Thoracic aorta (tissue), 2 donors: ENCODE data around the gene RPL28. TPM values are rescaled to one million over a fixed set of nuclear protein-coding genes. Genes with fewer than 3 reads are reported as not detected.

Experiments
- ATAC-seq: fragments of 150-250 bp; one replicate; pipeline ENCODE4 v1.8.0; 2017; ENCODE audit warnings: low read depth; ENCODE audit not compliant: insufficient number of reproducible peaks, low FRiP score
- DNase-seq: peaks from one replicate; pipeline ENCODE4 v3.0.0-alpha.2; 2020; ENCODE audit warnings: low spot score
- H3K27ac ChIP-seq, 2 donors: fragments of 200-600 bp; sonication (generic); 1 replicate in 1 of 2; 2 replicates in 1 of 2; pipeline ENCODE4 v1.5.1; 2016; ENCODE audit warnings: mild to moderate bottlenecking in 2 of 2, moderate library complexity in 2 of 2
- H3K27me3 ChIP-seq: fragments of 200-600 bp; sonication (generic); replicated peaks from 2 replicates; pipeline ENCODE4 v1.6.0; 2016; ENCODE audit warnings: mild to moderate bottlenecking; ENCODE audit not compliant: insufficient read depth
- H3K36me3 ChIP-seq: fragments of 200-600 bp; sonication (generic); one replicate; pipeline ENCODE4 v1.5.1; 2016
- H3K4me1 ChIP-seq, 2 donors: fragments of 200-600 bp; sonication (generic); 1 replicate in 1 of 2; 2 replicates in 1 of 2; pipeline versions ENCODE4 v1.5.1 to v1.6.0; 2016; ENCODE audit warnings: low read depth in 2 of 2, mild to moderate bottlenecking in 1 of 2; ENCODE audit not compliant: control insufficient read depth in 1 of 2
- H3K4me3 ChIP-seq: fragments of 200-600 bp; sonication (generic); 2 replicates; pipeline ENCODE4 v1.5.1; 2016; ENCODE audit warnings: mild to moderate bottlenecking
- H3K9me3 ChIP-seq: fragments of 200-600 bp; sonication (generic); 2 replicates; pipeline ENCODE4 v1.5.1; 2016
- total RNA-seq, 2 donors: library from RNA; depleted of rRNA; stranded (reverse); fragments of >200 nt; gene quantifications; one replicate each; pipeline versions ENCODE4 v1.1.0 to v1.2.3, GENCODE V29; 2016
- TF ChIP-seq, protein P1 (sequence below): fragments of 200-600 bp; sonication (generic); IDR thresholded peaks from one replicate; pipeline ENCODE4 v1.5.1; 2019; ENCODE audit warnings: antibody characterized with exemption

Gene RPL28
- total RNA-seq, 2 donors from 2014 or later, result 175 to 274 TPM

DNA sequence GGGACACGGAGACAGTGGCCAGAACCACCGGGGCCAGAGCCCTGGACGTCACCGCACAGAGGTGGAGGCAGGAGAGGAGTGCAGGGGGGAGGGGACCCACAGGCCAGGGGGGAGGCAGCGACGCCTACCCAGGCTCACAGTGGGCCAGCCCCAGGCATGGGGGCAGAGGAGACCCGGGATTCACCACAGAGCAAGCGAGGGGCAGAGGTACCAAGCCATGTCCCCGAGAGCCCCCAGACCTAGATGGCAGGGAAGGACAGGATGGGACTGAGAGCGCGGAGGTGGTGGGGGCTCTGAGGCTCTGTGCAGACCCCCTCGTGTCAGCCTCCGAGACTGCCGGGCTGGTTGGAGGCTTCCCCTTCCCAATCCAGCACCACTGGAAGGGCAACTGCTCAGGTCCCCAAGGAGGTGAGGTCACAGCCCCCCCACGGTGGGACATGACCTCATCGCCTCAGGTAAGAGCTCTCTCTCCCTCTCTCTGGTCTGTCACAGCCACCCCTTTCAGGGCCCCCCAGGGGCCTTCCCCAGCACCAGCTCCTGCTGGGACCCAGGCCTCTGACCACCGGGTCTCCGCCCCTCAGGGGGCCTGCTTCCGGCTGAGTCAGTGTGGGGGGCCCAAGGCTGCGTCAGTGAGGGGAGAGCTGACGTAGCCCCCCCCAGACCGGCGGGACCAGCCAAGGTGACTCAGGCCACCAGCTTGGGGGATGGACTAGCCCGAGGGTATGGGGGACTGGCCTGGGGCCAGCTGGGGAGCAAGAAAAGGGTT is 13.2 kb upstream of the RPL28 start:
- Histone ChIP-seq H3K27me3 (peaks cover 22% of the 10 kb centered on the region), H3K36me3 (no peaks in the 10 kb centered on the region), H3K9me3 (no peaks in the 10 kb centered on the region), H3K4me1 (peaks cover 0 to 13% of the 10 kb centered on the region in 2 donors), H3K4me3 (no peak overlapping the region), H3K27ac (no peak overlapping the region)
- TF ChIP-seq, protein P1, sequence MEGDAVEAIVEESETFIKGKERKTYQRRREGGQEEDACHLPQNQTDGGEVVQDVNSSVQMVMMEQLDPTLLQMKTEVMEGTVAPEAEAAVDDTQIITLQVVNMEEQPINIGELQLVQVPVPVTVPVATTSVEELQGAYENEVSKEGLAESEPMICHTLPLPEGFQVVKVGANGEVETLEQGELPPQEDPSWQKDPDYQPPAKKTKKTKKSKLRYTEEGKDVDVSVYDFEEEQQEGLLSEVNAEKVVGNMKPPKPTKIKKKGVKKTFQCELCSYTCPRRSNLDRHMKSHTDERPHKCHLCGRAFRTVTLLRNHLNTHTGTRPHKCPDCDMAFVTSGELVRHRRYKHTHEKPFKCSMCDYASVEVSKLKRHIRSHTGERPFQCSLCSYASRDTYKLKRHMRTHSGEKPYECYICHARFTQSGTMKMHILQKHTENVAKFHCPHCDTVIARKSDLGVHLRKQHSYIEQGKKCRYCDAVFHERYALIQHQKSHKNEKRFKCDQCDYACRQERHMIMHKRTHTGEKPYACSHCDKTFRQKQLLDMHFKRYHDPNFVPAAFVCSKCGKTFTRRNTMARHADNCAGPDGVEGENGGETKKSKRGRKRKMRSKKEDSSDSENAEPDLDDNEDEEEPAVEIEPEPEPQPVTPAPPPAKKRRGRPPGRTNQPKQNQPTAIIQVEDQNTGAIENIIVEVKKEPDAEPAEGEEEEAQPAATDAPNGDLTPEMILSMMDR, result no peak
- DNase-seq (no peak), ATAC-seq (no peak)

DNA sequence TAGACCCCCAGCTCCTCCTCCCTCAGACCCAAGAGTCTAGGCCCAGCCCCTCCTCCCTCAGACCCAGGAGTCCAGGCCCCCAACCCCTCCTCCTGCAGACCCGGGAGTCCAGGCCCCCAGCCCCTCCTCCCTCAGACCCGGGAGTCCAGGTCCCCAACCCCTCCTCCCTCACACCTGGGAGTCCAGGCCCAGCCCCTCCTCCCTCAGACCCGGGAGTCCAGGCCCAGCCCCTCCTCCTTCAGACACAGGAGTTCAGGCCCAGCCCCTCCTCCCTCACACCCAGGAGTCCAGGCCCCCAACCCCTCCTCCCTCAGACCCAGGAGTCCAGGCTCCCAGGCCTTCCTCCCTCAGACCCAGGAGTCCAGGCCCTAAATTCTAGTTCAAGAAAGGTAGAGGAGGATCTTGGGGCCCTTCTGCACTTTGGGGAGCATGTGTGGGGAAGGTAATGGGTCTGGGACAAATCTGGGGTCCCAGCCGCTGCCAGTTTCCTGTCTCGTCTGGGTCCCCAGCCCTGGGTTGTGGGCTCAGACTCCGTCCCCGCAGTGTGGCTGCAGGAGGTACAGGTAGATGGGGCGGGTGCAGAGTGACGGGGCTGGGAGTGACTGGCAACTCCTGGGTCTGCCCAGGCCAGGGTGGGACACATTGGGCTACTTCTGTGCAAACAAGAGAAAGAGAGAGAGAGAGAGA is 12.3 kb upstream of the RPL28 start:
- Histone ChIP-seq H3K27me3 (peaks cover 19% of the 10 kb centered on the region), H3K27ac (no peak overlapping the region), H3K4me3 (no peak overlapping the region), H3K9me3 (no peaks in the 10 kb centered on the region), H3K36me3 (no peaks in the 10 kb centered on the region), H3K4me1 (peaks cover 0 to 13% of the 10 kb centered on the region in 2 donors)
- TF ChIP-seq, protein P1, result no peak
- ATAC-seq (no peak), DNase-seq (no peak)

DNA sequence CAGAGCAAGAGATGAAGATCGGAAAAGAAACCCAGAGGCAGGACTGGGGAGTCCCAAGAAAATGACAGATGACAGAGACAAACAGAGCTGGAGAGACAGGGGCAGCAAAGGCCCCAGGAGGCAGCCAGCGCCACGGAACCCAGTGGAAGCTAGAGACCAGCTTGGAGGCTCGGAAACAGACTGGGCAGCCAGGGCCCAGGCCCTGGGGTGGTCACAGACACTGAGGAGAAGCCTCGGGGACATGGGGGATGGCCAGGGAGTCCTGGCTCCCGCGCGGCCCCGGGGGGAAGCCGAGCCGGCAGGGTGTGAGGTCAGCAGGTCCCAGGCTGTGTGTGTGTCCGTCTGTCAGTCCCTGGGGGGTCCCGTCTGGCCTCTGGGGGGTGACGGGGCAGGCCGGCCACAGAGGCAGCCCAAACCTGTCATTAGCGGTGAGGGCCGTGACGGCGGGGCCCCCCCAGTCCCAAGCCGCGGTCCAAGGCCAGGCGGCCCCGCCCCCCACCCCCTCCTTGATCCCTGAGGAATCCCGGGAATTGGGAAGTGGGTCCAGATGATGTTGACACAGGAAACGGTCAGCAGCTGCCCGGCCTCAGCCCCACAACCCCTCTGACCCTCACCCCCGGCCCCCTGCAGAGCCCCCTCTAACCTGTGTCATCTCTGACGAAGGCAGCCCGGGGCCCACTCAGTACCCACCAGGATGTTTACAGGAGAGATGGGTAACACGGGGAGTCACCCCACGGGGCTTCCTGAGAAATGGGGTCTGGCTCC is 11.6 kb upstream of the RPL28 start:
- no peak for DNase-seq
- H3K36me3 ChIP-seq, result no peaks in the 10 kb centered on the region
- no peak for ATAC-seq
- peaks cover 0 to 6% of the 10 kb centered on the region in 2 donors for H3K4me1 ChIP-seq
- TF ChIP-seq, protein P1, result no peak
- no peaks in the 10 kb centered on the region for H3K9me3 ChIP-seq
- no peak overlapping the region for H3K4me3 ChIP-seq
- H3K27me3 ChIP-seq, result peaks cover 14% of the 10 kb centered on the region
- H3K27ac ChIP-seq, result no peak overlapping the region

DNA sequence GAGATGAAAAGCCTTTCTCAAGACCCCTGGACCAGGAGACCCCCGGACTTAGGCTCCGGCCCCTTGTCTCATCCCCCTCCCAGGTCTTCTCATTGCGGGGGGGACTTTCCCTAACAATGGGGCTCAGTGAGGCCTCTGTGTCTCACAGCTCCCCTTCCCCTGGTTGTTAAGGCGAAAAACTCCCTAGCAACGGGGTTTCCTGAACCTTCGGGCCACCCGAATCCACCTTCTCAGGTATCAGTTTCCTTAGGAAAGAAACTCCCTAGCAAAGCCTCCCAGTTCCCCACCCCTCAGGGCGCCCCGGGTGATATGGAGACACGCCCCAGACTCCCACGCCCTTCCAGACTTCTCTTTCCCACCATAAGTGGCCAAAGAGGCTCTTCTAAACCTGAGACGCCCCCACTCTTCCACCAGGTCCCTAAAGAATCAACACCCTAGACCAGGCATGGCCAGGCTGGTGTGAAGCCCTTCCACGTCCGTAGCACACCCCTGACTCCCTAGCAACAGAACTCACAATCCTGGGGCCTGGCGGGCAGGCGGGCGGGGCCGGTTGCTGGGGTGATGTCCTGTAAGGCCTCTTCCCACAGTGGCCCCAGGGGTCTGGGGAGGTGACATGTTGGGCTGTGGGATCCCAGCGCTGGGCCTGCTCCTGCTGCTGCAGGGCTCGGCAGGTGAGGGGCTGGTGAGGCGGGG is 9.3 kb upstream of the RPL28 start, which contains the start of gene TMEM190:
TSS of gene TMEM190 (plus strand) at position 586 of the 693 bp plus-strand sequence. CDS start at position 614, 28 bp downstream.
- Histone ChIP-seq H3K27ac (no peak within 1 kb of the TSS), H3K4me1 (no peaks in the 10 kb centered on the region), H3K4me3 (no peak within 1 kb of the TSS), H3K27me3 (peaks cover 8% of the 10 kb centered on the region), H3K36me3 (no peaks in the 10 kb centered on the region), H3K9me3 (no peaks in the 10 kb centered on the region)
- ATAC-seq (no peak), DNase-seq (no peak)
- TF ChIP-seq, protein P1, result no peak
